ENCODE data around the gene GLI1. TPM values are rescaled to one million over a fixed set of nuclear protein-coding genes. Genes with fewer than 3 reads are reported as not detected.
A peak's percentile ranks its signal among the peaks of the same experiment; 100 is the strongest.

The GLI1 gene
- total RNA-seq, 4 donors from 2014 or later, result 0.17 to 0.98 (median 0.84) TPM; not detected in 1

DNA sequence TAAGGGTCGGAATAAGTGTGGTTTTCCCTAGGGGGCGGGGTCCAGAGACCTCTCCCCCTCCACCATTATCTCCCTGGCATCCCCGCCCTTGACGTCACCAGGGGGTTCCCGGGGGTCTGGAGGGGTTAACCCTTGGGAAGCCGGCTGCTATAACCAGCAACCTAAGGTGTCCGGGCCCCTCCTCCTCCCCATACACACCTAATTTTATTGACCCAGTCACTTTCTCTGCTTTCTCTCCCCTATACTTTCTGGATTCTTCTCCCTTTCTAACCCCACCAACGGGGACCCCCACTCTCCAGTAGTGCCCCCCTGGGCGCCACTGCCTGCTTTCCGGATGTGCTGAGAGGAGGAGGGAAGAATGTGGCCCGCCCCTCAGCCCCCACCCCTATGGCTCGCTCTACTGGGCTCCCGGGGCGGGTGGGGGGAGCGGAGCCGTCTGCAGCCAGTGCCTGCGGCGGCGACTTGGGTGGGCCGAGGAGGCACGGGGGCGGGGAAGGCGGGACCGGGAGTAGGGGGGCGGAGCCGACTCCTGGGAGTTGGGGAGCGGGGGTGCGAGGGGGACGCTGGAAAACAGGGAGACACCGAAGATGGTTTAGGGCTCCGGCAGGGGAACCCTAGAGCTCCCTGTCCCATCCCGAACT lies 1.8 kb downstream of the GLI1 start:
- no peak for DNase-seq (ENCODE audit: extremely low spot score)
- intact Hi-C loops (cut with DNase I), result loop anchor here (2.0 kb wide), 1 partner anchor 87 kb away; no protein-coding TSS in a partner anchor
- Histone ChIP-seq H3K4me3 (peak overlapping the region; percentile 64 to 79 (median 66)), H3K36me3 (no peaks in the 10 kb centered on the region), H3K27ac (replicated peaks in 1 of 4) (peak overlapping the region; percentile 80 to 85 (median 82)), H3K27me3 (peaks cover 0 to 13% (median 4%) of the 10 kb centered on the region in 4 donors), H3K4me1 (peaks cover 23 to 44% (median 40%) of the 10 kb centered on the region in 4 donors), H3K9me3 (no peaks in the 10 kb centered on the region)
- WGBS, result under 1% methylated on average over 20 of the region's 32 CpGs
- TF ChIP-seq, protein P1, sequence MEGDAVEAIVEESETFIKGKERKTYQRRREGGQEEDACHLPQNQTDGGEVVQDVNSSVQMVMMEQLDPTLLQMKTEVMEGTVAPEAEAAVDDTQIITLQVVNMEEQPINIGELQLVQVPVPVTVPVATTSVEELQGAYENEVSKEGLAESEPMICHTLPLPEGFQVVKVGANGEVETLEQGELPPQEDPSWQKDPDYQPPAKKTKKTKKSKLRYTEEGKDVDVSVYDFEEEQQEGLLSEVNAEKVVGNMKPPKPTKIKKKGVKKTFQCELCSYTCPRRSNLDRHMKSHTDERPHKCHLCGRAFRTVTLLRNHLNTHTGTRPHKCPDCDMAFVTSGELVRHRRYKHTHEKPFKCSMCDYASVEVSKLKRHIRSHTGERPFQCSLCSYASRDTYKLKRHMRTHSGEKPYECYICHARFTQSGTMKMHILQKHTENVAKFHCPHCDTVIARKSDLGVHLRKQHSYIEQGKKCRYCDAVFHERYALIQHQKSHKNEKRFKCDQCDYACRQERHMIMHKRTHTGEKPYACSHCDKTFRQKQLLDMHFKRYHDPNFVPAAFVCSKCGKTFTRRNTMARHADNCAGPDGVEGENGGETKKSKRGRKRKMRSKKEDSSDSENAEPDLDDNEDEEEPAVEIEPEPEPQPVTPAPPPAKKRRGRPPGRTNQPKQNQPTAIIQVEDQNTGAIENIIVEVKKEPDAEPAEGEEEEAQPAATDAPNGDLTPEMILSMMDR (IDR thresholded peaks at IDR 0.05), result no peak
- TF ChIP-seq POLR2A (IDR thresholded peaks at IDR 0.05; ENCODE audit: low read depth), result no peak
- TF ChIP-seq POLR2AphosphoS5 (IDR thresholded peaks at IDR 0.05), result no peak

DNA sequence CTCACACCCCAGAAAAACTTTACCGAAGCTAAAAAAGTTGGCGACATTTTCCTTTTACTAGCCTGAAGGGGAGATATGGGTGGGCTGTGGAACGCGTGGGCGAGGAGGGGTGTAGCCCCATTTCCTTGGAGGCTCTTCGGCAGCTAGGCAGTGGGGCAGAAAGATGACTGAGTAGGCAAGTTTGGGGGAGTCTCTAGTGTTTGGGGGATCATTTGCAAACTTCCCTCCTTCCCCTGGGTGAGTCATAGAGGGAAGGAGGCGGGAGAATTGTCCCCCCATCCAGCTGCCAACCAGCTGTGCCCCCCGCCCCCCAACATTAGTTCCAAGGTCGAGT lies 2.3 kb downstream of the GLI1 start:
- TF ChIP-seq POLR2A (IDR thresholded peaks at IDR 0.05; ENCODE audit: low read depth), result no peak
- TF ChIP-seq EP300 (IDR thresholded peaks at IDR 0.05), result no peak
- TF ChIP-seq, protein P1 (IDR thresholded peaks at IDR 0.05), result no peak
- no peak for TF ChIP-seq POLR2AphosphoS5 (IDR thresholded peaks at IDR 0.05)
- Histone ChIP-seq H3K27me3 (peaks cover 0 to 14% (median 4%) of the 10 kb centered on the region in 4 donors), H3K9me3 (no peaks in the 10 kb centered on the region), H3K27ac (replicated peaks in 1 of 4) (peak overlapping the region; percentile 80 to 85 (median 82)), H3K36me3 (no peaks in the 10 kb centered on the region), H3K4me1 (peaks cover 23 to 44% (median 40%) of the 10 kb centered on the region in 4 donors), H3K4me3 (peak overlapping the region; percentile 64 to 79 (median 66))
- intact Hi-C loops (cut with DNase I), result loop anchor here (2.0 kb wide), 1 partner anchor 87 kb away; no protein-coding TSS in a partner anchor
- DNase-seq (ENCODE audit: extremely low spot score), result no peak
- 0% methylated on average over 8 of the region's 9 CpGs for WGBS

DNA sequence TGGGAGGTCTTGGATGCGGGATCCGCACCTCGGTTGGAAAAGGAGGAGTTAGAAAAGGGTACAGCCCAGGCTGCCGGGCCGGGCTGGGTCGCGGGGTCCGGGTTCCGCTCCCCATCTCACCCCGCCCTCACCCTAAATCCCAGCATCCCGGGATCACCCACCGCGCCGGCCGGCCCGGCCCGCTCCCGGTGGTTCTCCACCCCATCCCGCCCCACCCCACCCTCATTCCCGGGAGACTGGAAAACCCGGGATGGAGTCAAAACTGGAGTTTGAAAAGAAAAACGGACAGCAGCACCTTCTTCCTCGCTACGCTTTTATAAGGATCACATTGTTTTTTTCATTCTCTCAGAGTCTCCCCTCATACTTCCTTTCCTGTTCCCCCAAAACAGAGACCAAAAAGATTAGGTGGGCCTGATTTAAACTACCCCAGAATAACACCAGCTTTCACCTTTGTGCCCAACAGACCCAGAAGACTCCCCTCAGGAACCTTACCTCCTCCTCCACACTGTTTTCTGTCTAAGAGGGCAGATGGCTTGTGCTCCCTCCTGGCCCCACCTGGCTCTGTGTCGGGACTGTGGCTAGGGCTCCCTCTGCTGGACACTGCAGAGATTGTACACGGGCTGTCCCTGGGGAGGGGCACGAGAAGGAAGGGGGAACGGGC lies 2.8 kb downstream of the GLI1 start:
- H3K4me3 ChIP-seq, result peak overlapping the region; percentile 64 to 79 (median 66)
- TF ChIP-seq, protein P1 (IDR thresholded peaks at IDR 0.05), result peak; percentile 94 to 98 (median 97)
- TF ChIP-seq POLR2A (IDR thresholded peaks at IDR 0.05; ENCODE audit: low read depth) (no peak), EP300 (IDR thresholded peaks at IDR 0.05) (no peak), POLR2AphosphoS5 (IDR thresholded peaks at IDR 0.05) (peak; percentile 72 to 74)
- WGBS, result 2% methylated on average over 16 of the region's 28 CpGs

DNA sequence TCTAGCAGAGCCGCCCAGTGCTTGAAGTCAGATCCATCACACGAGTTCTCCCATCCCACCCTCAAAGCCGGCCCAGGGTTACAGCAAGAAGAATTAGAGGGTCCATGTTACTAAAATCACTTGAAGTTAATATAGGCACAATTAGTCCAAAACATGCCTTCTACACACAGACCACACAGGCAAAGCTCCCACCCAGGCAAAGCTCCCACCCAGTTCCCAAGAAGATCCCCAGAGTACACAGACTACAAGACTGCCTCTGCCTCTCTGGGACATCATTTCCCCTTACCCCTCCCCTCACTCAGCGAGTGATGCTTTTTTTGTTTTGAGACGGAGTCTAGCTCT lies 3.3 kb downstream of the GLI1 start:
- intact Hi-C loops (cut with DNase I), result no loop called here
- 37% methylated on average over 3 of the region's 5 CpGs for WGBS
- TF ChIP-seq POLR2A (IDR thresholded peaks at IDR 0.05; ENCODE audit: low read depth), result no peak
- no peak for TF ChIP-seq POLR2AphosphoS5 (IDR thresholded peaks at IDR 0.05)
- TF ChIP-seq, protein P1 (IDR thresholded peaks at IDR 0.05), result no peak
- no peak for TF ChIP-seq EP300 (IDR thresholded peaks at IDR 0.05)

More for the DNA sequence above, 2.8 kb downstream of the GLI1 start:
- intact Hi-C loops (cut with DNase I), result no loop called here
- Histone ChIP-seq H3K36me3 (no peaks in the 10 kb centered on the region), H3K27ac (replicated peaks in 1 of 4) (peak overlapping the region; percentile 80 to 85 (median 82)), H3K4me1 (peaks cover 23 to 44% (median 40%) of the 10 kb centered on the region in 4 donors), H3K9me3 (no peaks in the 10 kb centered on the region), H3K27me3 (peaks cover 0 to 18% (median 4%) of the 10 kb centered on the region in 4 donors)
- DNase-seq (ENCODE audit: extremely low spot score), result no peak

More for the DNA sequence above, 3.3 kb downstream of the GLI1 start:
- H3K27me3 ChIP-seq, result peaks cover 0 to 23% (median 4%) of the 10 kb centered on the region in 4 donors
- no peak for DNase-seq (ENCODE audit: extremely low spot score)
- peak overlapping the region; percentile 80 to 85 (median 82) for H3K27ac ChIP-seq (replicated peaks in 1 of 4)
- H3K9me3 ChIP-seq, result no peaks in the 10 kb centered on the region
- peaks cover 23 to 44% (median 40%) of the 10 kb centered on the region in 4 donors for H3K4me1 ChIP-seq
- H3K36me3 ChIP-seq, result no peaks in the 10 kb centered on the region
- peak overlapping the region; percentile 64 to 79 (median 66) for H3K4me3 ChIP-seq

Measured in esophagus muscularis mucosa (tissue), 4 donors.